HG02798 (cell line): ENCODE data around the gene SCAMP4.
"Not testable (repeated sequence)": the region's sequence is repeated elsewhere in the genome, so short reads cannot be mapped to it uniquely, and the experiment has no call there.

ENCODE experiments used
- ATAC-seq: cut with Tn5 transposase; IDR thresholded peaks from one replicate; pipeline ENCODE4 v1.9.1; 2021; ENCODE audit warnings: mild to moderate bottlenecking; ENCODE audit not compliant: unreplicated experiment, poor library complexity

Gene SCAMP4

GRCh38 chr19:1865172-1866010 is 39.8 kb upstream of the SCAMP4 start:
- ATAC-seq, result no peak

DNA sequence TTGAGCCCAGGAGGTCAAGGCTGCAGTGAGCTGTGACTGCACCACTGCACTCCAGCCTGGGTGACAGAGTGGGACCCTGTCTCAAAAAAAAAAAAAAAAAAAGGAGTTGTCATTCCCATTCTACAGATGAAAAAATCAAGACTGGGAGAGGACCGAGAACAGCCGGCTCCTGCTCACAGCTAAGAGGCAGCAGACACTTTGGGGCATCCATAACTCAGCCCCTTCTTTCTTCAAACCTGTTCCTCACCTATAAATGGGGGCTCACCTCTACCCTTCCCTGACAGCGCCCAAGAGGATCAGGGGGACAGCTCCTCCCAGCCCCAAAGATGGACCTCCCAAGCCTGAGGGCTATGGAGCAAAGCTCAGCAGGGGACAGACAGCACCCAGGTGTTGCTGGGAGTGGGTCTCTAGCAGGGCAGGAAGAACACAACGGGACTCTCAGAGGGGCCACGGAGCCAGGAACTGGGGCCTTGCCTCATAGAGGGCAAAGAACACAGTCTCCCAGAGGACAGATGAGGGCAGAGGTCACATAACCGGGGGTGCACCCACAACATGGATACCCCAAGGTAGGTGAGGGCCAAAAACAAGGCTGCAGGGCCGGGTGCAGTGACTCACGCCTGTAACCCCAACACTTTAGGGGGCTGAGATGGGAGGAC is 38.4 kb upstream of the SCAMP4 start:
- no peak for ATAC-seq

GRCh38 chr19:1867349-1867724 is 37.9 kb upstream of the SCAMP4 start:
- no peak for ATAC-seq

DNA sequence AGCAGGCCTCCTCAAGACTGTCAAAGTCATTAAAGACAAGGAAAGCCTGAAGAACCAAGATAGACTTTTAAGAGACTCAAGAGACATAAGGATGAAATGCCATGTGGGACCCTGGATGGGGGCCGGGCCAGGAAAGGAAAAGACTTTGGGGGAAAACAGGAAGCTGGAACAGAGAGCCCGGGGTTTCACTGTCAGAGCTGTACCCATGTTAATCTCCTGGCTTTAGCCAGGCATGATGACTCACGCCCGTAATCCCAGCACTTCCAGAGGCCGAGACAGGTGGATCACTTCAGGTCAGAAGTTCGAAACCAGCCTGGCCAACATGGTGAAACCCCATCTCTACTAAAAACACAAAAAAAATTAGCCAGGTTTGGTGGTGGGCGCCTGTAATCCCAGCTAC is 36.2 kb upstream of the SCAMP4 start:
- no peak for ATAC-seq

GRCh38 chr19:1871140-1871597 is 34.0 kb upstream of the SCAMP4 start:
- ATAC-seq, result no peak

DNA sequence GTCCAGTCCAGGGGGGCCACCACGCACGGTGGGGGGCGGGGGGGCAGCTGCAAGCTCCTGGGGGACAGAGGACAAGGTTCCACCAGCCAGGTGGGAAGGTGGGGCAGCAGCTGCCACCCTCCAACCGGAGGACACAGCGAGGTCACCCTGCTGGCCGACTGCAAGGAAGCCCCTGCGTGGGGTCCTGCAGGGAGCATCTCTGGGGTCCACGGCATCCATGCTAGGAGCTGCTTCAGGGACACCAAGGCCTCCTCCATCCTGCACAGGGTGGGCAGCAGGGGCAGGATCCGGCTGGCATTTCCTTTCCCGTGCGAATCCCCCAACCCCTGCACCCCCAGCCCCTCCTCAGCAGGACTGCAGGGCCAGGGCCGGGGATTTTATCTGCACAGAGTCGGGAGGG is 33.6 kb upstream of the SCAMP4 start:
- ATAC-seq, result no peak

DNA sequence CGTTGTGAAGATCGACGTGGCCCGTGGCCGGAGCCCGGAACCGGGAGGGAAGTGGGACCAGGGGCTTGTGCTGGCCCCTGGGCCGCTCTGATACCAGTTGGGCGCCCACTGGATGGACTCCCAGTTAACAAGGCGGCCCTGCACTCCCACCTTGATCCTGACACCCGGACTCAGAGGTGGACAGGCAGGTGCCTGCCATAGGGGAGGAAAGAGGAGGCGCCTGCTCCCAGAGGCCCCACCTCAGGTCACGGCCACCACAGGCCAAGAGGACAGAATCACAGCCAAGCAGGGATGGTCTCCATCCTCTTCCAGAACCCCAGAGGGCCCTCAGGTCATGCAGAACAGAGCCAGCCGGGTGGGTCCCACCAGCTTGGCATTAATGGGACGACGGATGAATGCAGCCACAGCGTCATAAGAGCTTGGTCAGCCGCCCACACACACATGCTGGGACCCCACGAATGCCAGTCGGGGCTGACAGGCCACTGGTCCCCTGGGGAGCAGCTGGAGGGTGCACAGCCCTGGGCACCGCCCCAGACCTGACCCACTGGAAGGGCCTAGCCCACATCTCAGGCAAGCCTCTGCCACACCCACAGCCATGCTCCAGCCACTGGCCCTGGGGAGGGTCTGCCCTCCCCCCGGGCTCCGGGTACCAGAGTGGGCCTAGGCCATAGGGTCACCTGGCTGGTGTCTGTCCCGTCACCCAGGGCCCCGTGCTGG is 32.2 kb upstream of the SCAMP4 start:
- ATAC-seq, result no peak

- ATAC-seq, result no peak
Measured at GRCh38 chr19:1873524-1874473, 31.4 kb upstream of the SCAMP4 start.

DNA sequence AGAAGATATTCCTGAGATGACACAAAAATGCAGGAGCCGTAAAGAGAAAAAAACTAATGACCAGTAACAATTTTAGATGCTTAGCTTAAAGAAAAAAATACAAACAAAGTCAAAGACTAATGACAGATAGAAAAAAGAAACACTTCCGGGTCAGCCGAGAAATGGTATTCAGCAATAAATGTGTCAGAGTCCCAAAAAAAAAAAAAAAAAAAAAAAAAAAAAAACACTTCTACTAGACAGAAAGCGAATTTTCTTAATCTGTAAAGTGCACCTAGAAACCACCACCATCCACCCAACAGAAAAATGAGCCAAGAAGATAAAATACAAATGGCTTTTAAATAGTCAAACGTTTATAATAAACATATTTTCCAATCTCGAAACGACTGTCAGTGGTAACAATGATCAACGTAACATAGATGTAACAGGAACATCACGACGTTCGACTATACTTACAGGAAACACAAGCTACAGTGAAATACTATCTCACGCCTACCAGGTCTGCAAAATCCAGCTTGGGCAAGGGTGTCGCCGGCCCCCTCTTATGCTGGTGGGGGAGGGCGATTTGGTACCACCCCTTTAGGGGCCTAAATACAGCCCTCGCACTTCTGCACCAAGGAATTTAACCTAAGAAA is 30.5 kb upstream of the SCAMP4 start:
- ATAC-seq, result no peak

DNA sequence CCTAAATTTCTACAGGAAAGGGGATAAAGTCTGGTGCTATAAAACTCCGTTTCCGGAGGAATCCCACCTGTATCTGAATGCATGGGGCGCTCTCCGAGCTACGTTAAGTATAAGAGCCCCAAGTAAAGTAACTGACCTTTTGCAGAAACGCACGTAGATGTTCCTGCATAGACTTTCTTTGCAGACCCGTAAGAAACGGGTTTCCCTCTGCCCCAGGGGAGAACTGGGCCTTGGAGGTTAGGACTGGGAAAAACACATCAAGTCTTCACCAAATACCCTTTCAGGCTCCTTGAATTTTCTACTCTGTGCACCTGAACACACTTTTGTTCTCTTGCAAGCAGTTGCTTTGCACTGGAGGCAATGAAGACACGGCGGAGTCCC is 29.9 kb upstream of the SCAMP4 start:
- not testable (repeated sequence) for ATAC-seq

DNA sequence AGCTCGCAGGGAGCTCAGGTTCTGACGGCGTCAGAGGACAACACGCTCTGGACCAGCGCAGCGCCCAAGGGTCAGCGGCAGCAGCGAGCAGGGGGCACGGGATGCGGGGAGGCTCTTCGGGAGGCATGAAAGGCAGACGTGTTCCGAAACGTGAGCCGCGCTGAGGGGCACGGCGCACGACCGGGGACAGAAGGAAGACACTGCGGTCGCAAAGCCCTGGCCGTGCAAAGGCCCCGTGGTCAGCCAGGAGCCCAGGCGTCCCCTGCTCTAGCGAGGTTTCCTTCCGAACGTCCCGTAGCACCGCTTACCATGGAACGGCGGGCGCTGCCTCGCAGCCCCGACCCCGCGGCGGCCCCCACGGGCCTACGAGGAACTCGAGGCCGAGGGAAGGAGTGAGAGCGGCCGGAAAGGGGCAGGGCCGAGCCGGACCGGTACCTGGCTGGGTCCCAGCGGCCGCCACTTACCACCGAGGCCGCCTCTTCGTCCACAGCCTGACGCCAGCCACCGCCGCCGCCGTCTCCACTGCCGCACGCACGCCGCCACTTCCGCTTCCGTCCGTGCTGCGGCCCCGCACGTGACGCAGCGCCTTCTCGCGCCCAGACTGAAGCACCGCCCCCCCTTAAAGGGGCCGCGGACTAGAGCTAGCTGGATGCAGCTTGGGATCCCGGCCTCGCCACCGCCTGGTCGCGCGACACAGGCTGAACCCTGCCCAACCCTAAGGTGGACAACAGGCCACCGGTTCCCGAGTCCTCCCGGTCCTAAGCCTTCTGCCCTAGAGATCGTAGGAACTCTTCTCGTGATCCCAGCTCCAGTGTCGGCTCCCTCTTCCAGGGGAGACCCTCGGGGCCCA is 29.3 kb upstream of the SCAMP4 start:
- ATAC-seq, result peak; percentile 92

- not testable (repeated sequence) for ATAC-seq
Measured at GRCh38 chr19:1876496-1877279, 28.5 kb upstream of the SCAMP4 start.

DNA sequence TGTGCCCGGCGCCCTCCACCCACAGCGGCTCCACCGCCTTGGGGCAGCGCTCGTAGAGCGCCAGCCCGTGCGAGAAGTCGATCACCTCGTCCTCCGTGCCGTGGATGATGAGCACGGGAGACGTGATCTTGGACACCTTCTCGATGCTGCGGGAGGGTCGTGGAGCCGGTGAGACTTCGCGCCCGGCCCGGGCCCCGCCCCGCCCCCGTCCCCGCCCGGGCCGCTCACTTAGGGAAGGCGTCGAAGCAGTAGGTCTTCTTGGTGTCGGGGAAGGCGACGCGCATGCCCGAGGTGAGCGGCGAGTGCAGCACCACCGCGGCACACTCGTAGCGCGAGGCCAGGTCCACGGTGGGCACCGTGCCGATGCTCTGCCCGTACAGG is 27.9 kb upstream of the SCAMP4 start:
- ATAC-seq, result not testable (repeated sequence)

DNA sequence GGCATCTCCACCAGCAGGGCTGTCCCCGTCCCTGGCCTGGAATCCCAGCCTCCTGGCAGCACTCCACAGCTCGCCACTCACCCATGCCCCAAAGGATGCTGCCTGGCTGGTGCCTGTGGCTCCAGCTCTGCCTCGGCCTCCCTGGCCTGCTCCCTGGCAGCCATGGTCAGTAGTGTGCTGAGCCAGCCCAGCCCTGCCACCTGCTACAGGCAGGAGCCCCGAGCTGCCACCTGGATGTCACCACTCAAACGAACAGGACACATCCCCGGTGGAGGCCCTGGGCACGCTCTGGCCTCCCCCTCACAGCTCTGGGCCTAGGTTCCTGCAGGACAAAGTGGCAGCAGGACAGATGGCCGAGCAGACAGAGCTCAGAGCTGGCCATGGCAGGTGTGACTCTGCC is 26.6 kb upstream of the SCAMP4 start:
- ATAC-seq, result not testable (repeated sequence)

DNA sequence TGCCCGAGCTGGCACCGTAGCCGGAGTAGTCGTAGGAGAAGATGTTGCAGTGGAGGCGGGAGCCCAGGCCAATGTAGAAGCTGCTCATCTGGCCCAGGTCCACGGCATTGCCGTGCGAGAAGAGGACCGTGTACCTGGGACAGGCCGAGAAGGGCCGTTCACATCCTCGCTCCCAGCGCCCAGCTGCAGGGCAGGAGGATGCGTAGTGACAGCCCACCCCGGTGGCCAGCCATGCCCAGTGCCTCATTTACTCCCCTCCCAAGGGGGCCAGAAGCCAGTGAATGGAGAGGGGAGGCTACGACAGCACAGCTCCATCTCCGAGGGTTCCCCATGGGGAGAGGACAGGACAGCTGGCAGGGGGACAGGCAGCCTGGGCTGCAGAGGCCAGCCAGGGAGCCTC is 25.2 kb upstream of the SCAMP4 start:
- not testable (repeated sequence) for ATAC-seq

DNA sequence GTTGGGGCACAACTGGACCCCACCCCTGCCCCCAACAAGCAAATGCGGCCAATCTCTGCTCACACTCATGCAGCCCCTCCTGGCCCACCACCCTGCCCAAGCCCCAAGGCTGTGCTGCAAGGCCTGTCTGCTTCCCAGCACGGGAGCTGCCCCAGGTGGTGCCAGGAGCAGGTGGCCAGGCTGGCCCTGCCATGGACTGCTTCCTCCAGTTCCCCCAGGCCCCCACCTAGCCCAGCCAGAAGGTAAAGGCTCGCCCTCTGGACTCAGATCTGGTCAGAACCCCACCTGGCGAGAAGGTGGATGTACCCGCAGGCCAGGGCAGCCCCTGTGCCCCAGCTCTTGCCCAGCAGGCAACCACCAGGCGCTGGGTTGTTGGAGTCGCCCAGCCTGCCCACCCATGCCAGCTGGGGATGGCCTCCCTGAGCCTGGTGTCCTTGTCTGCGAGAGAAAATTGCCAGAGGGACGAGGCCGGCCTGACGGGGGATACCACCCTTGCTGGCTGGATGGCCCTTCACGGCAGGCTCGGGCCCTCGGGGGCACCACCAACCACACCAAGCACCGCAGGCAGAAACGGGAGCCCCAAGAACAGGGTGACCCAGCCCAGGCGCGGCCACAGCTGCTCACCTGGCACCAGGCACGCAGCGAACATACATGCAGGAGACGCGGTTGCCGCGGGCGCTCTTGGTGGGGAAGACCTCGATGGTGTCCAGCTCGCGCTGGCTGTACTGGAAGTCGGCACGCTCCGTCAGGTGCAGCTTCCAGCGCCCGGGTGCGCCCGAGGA is 24.4 kb upstream of the SCAMP4 start:
- no peak for ATAC-seq

GRCh38 chr19:1881393-1882088 is 23.7 kb upstream of the SCAMP4 start:
- not testable (repeated sequence) for ATAC-seq
